ENCODE results near the gene GOT2. TPM values are rescaled to one million over a fixed set of nuclear protein-coding genes. Genes with fewer than 3 reads are reported as not detected.
"Not testable (repeated sequence)": the region's sequence is repeated elsewhere in the genome, so short reads cannot be mapped to it uniquely, and the experiment has no call there.

GOT2 gene
- total RNA-seq: 50.7 TPM
- long read RNA-seq, transcript GOT2-201 (10 exons, 2,462 nt): major isoform, 71 of 80 reads
- long read RNA-seq, partial matches to known transcripts: 4 of 80 reads
- long read RNA-seq, other reads (novel, unspliced or antisense): 4 of 80 reads

DNA sequence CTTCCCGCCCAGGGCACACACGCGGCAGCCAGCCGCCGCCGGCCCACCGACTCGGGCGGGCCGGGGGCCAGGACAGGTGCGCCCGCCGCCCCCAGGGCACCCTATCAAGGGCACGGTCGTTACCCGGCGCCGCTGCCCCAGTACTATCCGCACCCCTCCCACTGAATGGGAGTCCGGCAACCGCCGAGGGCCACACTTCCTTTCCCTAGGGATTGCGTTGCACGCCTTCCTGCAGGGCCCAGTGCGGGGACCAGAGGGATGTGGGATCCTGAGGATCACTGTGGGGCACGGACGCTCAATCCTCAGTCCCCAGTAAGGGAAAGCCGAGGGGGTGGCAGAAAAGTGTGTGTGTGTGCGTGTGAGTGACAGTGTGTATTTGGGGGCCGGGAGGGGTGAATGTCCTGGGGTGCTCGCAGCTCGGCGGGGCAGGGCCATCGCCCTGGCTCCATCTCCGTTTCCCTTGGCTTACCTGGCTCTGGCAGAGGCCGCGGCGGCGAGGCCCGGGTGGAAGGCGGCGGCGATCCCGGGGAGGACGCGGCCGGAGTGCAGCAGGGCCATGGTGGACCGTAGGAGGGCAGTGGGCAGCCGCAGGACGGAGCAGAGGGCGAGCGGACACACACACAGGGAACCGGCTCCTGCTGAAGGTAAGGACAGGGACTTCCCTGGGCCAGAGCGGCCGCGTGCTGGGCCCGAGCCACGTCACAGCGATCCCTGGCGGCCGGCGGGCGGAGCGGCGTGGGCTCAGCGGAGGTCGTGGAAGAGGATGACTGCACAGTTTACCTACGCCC lies at the start of gene GOT2:
TSS of gene GOT2 (minus strand) at position 646 of the 788 bp plus-strand sequence. CDS start at position 558, 88 bp downstream.
- Histone ChIP-seq H3K36me3 (no peaks in the 10 kb centered on the region), H3K27me3 (ENCODE audit: low read depth) (no peaks in the 10 kb centered on the region), H3K9me3 (no peaks in the 10 kb centered on the region), H3K4me3 (peak within 1 kb of the TSS; percentile 69), H3K27ac (peak within 1 kb of the TSS; percentile 71), H3K4me1 (peaks cover 16% of the 10 kb centered on the region)
- peak; percentile 99 for ATAC-seq
- intact Hi-C loops (cut with DNase I): no loop called here
- TF ChIP-seq, protein P1, sequence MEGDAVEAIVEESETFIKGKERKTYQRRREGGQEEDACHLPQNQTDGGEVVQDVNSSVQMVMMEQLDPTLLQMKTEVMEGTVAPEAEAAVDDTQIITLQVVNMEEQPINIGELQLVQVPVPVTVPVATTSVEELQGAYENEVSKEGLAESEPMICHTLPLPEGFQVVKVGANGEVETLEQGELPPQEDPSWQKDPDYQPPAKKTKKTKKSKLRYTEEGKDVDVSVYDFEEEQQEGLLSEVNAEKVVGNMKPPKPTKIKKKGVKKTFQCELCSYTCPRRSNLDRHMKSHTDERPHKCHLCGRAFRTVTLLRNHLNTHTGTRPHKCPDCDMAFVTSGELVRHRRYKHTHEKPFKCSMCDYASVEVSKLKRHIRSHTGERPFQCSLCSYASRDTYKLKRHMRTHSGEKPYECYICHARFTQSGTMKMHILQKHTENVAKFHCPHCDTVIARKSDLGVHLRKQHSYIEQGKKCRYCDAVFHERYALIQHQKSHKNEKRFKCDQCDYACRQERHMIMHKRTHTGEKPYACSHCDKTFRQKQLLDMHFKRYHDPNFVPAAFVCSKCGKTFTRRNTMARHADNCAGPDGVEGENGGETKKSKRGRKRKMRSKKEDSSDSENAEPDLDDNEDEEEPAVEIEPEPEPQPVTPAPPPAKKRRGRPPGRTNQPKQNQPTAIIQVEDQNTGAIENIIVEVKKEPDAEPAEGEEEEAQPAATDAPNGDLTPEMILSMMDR (IDR thresholded peaks at IDR 0.05): peak; percentile 96
- DNase-seq: peak; percentile 88

DNA sequence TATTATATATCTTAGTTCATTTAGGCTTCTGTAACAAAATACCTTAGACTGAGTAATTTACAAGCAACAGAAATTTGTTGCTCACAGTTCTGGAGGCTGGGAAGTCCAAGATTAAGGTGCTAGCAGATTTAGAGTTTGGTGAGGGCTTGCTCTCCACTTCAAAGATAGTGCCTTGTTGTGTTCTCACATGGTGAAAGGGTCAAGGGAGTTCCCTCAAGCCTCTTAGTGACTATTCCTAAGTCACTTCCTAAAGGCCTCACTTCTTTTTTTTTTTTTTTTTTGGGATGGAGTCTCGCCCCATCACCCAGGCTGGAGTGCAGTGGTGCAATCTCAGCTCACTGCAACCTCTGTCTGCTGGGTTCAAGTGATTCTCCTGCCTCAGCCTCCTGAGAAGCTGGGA lies 45.2 kb upstream of the GOT2 start:
- H3K4me3 ChIP-seq; intact Hi-C loops (cut with DNase I); DNase-seq; H3K36me3 ChIP-seq; H3K27me3 ChIP-seq (ENCODE audit: low read depth); H3K9me3 ChIP-seq; ATAC-seq; H3K4me1 ChIP-seq; H3K27ac ChIP-seq: not testable (repeated sequence)

DNA sequence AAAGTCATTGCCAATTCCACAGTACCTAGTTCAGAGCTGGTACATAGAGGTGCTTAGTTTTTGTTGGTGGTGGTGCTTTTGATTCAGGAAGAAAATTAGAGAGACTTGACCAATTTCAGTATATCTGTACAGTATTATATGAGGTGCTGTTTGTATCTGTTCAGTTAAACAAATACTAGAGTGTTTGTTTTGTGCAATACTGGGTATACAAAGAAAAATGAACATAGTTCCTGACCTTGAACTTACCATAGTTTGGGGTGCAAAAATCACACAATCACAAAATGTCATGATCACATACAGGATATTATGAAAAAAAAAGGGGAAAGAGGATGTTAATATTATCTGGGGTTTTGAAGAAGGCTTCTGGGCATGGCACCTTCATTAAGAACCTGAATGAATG lies 39.8 kb upstream of the GOT2 start:
- intact Hi-C loops (cut with DNase I): no loop called here

GRCh38 chr16:58768145-58768544 lies 34.0 kb upstream of the GOT2 start:
- TF ChIP-seq, protein P1 (IDR thresholded peaks at IDR 0.05): no peak
- H3K27me3 ChIP-seq (ENCODE audit: low read depth): no peaks in the 10 kb centered on the region
- DNase-seq: no peak
- no peak overlapping the region for H3K4me3 ChIP-seq
- intact Hi-C loops (cut with DNase I): no loop called here
- H3K27ac ChIP-seq: no peak overlapping the region
- ATAC-seq: no peak
- no peaks in the 10 kb centered on the region for H3K4me1 ChIP-seq
- no peaks in the 10 kb centered on the region for H3K36me3 ChIP-seq
- no peaks in the 10 kb centered on the region for H3K9me3 ChIP-seq

More for the DNA sequence above, 39.8 kb upstream of the GOT2 start:
- DNase-seq: no peak
- H3K4me1 ChIP-seq: no peaks in the 10 kb centered on the region
- no peaks in the 10 kb centered on the region for H3K27me3 ChIP-seq (ENCODE audit: low read depth)
- no peak overlapping the region for H3K27ac ChIP-seq
- no peaks in the 10 kb centered on the region for H3K36me3 ChIP-seq
- no peaks in the 10 kb centered on the region for H3K9me3 ChIP-seq
- no peak overlapping the region for H3K4me3 ChIP-seq
- TF ChIP-seq, protein P1 (IDR thresholded peaks at IDR 0.05): no peak
- ATAC-seq: no peak

- H3K27me3 ChIP-seq (ENCODE audit: low read depth): no peaks in the 10 kb centered on the region
- TF ChIP-seq, protein P1 (IDR thresholded peaks at IDR 0.05): no peak
- no peak overlapping the region for H3K27ac ChIP-seq
- no peaks in the 10 kb centered on the region for H3K4me1 ChIP-seq
- H3K9me3 ChIP-seq: no peaks in the 10 kb centered on the region
- intact Hi-C loops (cut with DNase I): no loop called here
- no peak for ATAC-seq
- DNase-seq: no peak
- H3K4me3 ChIP-seq: no peak overlapping the region
- no peaks in the 10 kb centered on the region for H3K36me3 ChIP-seq
Measured at GRCh38 chr16:58767581-58767980, 33.5 kb upstream of the GOT2 start.

DNA sequence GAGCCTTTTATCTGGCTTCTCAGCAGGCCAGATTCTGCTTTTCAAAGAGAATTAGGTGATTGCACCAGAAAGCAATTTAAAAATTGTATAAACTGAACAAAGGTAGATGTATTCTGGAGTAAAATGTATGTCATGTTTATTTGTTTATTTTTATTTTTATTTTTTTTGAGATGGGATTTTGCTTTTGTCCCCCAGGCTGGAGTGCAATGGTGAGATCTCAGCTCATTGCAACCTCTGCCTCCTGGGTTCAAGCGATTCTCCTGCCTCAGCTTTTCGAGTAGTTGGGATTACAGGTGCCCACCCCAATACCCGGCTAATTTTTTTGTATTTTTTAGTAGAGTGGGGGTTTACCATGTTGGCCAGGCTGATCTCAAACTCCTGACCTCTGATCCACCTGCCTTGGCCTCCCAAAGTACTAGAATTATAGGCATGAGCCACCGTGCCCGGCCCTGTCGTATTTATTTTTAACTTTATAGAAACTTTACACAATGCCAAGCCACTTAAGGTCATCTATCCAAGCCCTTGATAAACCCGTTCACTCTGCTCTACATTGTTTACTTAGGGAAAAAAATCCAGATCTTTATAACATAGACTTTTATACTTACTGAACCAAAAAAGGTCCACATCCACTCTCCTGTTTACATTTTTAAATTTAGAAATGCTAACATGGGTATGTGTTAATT lies 22.7 kb upstream of the GOT2 start:
- H3K36me3 ChIP-seq: no peaks in the 10 kb centered on the region
- no peaks in the 10 kb centered on the region for H3K4me1 ChIP-seq
- TF ChIP-seq, protein P1 (IDR thresholded peaks at IDR 0.05): no peak
- H3K27me3 ChIP-seq (ENCODE audit: low read depth): no peaks in the 10 kb centered on the region
- no peak overlapping the region for H3K4me3 ChIP-seq
- no peaks in the 10 kb centered on the region for H3K9me3 ChIP-seq
- H3K27ac ChIP-seq: no peak overlapping the region
- no peak for ATAC-seq
- intact Hi-C loops (cut with DNase I): no loop called here
- DNase-seq: no peak
